ENCODE measurements around the gene IL17B.

The IL17B gene

DNA sequence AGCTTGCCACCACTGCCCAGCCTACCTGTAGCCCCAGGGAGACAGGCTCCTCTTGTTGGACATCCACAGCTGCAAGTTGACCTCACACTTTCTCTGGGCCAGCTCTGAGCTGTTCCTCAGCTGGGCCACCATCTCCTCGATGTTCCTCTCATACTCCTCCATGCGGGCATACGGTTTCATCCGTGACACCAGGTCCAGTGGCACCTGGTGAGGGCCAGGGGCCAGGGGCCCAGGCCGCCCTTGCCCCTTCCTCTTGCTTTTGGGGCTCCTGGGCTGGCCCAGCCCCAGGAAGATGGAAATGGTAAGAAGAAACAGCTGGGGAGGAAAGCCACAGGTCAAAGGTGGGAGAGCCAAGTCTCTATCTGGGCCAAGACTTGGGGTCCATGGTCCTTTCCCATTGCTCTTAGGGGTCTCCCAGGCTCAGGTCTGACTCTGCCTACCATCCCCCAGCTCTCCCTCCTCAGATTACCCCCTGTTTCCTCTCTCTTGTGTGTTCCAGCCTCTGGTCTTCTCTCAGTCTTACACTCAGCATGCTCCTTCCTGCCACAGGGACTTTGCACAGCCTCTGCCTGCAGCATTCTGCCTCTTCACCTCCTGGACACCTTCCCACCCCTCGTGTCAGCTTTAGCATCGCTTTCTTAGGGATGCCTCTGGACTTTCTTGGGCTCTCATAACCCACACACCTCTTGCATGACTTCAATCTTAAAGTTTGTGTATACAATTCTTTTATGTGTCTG lies 2.2 kb downstream of the IL17B start:
- DNase-seq (ENCODE audit: low read depth): no peak

- DNase-seq (ENCODE audit: low read depth): no peak
These were observed 3.0 kb downstream of the IL17B start for GRCh38 chr5:149376104-149376503.

- DNase-seq (ENCODE audit: low read depth): no peak
These were observed 3.7 kb downstream of the IL17B start for GRCh38 chr5:149375434-149375833.

- no peak for DNase-seq (ENCODE audit: low read depth)
These were observed 4.3 kb downstream of the IL17B start for GRCh38 chr5:149374801-149375200.

- no peak for DNase-seq (ENCODE audit: low read depth)
These were observed 4.8 kb downstream of the IL17B start for GRCh38 chr5:149374303-149374702.

GRCh38 chr5:149372932-149373331 lies 6.2 kb downstream of the IL17B start:
- no peak for DNase-seq (ENCODE audit: low read depth)

DNA sequence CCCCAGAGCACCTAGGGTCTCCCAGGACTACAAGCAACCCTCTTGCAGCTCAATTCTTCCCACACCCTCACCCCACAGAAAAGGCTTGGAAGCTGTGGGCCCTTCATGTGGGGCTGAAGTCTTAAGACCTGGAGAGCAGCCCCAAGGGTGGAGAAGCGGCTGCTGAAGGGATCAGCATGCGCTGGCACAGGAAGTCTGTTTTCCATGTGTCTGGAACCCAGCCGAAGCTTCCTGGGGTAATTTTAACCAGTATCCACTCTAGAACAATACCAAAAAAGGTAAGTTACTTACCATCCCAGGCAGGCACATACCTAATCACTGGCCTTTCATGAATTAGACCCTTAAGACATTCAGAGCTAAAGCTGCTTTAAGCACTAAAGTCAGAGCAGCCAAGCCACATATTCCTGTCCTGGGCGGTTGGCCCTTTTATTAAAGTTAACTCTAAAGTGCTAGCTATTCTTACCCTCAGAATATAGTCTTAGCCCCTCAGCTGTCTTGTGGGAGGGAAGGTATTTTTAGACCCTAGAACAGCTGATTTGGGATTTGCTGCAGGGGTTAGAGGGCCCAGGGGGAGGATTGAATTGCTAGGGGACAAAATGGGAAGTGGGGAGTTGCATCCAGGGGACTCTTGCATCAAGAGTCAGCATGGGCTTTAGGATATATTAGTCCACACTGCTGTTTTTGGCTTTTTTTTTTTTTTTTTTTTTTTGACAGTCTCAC lies 6.9 kb downstream of the IL17B start:
- no peak for DNase-seq (ENCODE audit: low read depth)

DNA sequence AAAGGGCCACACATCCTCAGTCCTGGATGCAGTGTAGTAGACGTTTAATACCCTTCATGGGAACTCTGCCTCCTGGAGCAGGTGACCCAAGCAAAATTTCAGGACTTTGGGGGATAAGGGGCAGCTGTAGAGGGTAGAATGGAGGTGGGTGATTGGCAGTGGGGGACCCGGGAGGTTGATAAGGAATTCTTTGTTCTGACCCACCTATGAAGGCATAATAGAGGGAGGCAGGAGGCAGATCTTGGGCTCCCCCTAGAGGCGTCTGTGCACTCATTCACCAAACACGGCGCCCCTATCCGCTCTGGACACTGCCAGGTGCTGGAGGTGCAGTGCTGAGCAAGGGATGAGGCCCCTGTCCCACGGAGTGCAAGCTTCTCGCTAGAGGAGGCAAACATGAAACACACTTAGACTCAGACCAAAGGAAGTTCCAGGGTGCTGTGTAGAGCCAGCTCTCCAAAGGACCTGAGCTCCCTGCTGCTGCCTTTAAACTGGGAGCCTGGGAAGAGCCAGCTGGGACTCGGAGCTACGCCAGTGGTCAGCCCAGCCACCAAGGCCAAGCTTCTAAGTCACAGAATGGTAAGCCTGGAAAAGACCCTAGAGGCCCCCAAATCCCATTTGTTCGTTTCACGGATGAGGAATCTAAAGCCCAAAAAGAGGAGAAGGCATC lies 7.7 kb downstream of the IL17B start:
- DNase-seq (ENCODE audit: low read depth): peak; percentile 58

- no peak for DNase-seq (ENCODE audit: low read depth)
These were observed 8.2 kb downstream of the IL17B start for GRCh38 chr5:149370878-149371277.

DNA sequence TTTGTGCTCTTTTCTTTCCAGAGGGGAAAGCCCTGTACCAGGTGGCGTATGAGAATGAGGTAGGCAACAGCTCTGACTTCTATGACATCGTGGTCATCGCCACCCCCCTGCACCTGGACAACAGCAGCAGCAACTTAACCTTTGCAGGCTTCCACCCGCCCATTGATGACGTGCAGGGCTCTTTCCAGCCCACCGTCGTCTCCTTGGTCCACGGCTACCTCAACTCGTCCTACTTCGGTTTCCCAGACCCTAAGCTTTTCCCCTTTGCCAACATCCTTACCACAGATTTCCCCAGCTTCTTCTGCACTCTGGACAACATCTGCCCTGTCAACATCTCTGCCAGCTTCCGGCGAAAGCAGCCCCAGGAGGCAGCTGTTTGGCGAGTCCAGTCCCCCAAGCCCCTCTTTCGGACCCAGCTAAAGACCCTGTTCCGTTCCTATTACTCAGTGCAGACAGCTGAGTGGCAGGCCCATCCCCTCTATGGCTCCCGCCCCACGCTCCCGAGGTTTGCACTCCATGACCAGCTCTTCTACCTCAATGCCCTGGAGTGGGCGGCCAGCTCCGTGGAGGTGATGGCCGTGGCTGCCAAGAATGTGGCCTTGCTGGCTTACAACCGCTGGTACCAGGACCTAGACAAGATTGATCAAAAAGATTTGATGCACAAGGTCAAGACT lies 11.0 kb downstream of the IL17B start:
- DNase-seq (ENCODE audit: low read depth): no peak

DNA sequence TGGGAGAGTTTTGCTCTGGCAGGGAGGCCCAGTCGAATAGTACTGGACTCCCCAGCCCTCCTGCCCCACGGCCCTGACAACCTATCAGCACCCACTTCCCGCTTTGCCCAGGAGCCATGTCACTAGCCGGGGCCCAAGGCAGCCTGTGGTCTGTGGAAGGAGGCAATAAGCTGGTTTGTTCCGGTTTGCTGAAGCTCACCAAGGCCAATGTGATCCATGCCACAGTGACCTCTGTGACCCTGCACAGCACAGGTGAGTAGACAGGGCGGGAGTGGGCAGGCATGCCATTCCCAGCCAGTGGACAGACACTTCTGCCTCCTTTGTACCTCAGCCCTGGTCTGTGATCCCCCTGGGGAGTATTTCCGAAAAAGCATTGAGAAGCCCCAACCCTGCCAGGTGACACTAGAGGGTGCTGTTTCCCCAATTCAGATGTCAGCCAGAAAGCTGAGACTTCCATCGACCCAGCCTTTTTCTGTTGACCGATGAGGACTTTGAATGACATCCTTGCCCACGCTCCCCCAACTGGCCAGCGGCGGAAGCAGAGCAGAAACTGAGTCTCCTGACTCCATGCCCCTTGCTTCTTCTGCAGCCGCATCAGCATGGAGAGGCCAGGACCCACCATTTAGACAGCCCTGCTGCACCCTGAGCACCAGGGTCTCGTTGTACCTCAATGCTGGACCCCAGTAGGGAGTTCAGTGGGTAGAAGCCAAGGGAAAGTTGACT lies 11.7 kb downstream of the IL17B start:
- DNase-seq (ENCODE audit: low read depth): peak; percentile 32

- DNase-seq (ENCODE audit: low read depth): no peak
These were observed 12.8 kb downstream of the IL17B start for GRCh38 chr5:149366169-149366729.

- no peak for DNase-seq (ENCODE audit: low read depth)
These were observed 13.7 kb downstream of the IL17B start for GRCh38 chr5:149365418-149365817.

GRCh38 chr5:149364719-149365118 lies 14.4 kb downstream of the IL17B start:
- no peak for DNase-seq (ENCODE audit: low read depth)

DNA sequence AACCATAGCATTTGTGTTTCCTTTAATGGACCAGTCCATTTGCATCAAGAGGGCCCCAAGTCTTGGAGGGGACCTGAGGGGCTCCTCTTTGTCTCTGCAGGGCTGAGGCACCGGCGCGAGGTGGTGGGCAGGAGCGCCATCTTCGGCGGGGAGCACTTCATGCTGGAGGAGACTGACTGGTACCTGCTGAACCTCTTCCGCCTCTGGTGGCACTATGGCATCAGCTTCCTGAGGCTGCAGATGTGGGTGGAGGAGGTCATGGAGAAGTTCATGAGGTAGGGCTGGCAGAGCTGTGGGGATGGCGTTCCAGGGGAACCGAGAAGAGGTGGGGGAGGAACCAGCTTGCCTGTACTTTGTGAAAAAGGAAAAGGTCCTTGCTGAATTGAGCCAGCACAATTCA lies 15.2 kb downstream of the IL17B start:
- no peak for DNase-seq (ENCODE audit: low read depth)

GRCh38 chr5:149363358-149363757 lies 15.7 kb downstream of the IL17B start:
- DNase-seq (ENCODE audit: low read depth): no peak

DNA sequence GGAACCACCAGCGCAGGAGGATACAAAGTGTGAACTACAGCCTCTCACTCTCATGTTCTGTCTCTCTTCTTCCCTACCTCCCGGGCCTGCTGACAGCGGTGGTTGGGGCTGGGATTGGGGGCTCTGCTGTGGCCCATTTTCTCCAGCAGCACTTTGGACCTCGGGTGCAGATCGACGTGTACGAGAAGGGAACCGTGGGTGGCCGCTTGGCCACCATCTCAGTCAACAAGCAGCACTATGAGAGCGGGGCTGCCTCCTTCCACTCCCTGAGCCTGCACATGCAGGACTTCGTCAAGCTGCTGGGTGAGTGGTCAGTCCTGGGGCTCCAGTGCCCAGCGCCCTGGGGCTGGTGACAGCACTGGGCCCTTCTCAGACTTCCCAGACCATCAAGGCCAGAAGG lies 16.6 kb downstream of the IL17B start:
- DNase-seq (ENCODE audit: low read depth): no peak

DNA sequence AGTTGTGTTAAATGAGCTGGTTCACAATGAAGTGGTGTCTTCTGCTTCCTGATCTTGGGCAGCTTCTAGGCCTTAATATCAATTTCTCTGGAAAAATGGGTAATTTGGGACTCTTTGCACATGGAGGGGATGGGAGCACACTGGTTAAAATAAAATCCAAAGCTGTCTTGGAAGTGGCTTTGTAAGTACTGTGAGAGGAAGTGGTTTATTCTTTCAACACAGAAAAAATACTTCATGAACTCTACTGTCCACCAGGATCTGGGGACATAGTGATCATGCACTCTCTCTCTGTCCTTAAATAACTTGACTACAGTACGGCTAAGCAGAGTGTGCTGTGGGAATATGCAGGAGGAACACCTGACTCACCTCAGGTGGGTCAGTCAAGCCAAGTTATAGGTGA lies 18.8 kb downstream of the IL17B start:
- no peak for DNase-seq (ENCODE audit: low read depth)

DNA sequence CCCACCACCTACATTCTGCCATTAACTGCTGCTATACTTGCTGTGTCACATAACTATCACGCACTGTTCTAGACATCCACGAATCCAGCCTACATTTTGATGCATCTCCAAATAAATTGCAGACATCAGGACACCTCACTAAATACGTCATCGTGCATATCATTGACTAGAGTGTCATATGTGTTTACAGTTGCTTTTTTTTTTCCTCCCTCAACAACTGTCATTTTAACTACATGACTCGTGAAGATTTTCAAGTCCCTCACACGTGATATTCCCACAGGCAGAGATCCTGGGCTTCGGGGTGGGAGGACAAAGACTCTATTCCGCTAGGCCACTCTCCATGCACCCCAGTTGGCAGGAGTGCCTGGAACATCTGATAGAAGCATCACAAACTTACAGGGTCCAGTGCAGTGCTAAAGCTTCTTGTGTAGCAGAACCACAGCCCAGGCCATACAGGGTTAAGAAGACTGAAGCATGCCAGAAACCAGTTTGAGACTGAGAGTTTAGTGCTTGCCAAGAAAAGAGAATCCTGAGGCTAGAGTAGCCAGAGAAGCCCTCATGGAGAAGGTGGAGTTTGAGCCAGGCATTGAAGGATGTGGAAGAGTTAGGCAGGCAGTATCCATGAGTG lies 20.1 kb downstream of the IL17B start:
- no peak for DNase-seq (ENCODE audit: low read depth)

GRCh38 chr5:149358294-149358651 lies 20.8 kb downstream of the IL17B start:
- no peak for DNase-seq (ENCODE audit: low read depth)

Data from stimulated activated CD8-positive, alpha-beta memory T cell treated with anti-CD3 and anti-CD28 coated beads, Interleukin-12 subunit alpha, Interleukin-12 subunit beta, amount 100 ng/mL, for 1 hour (primary cell).